NCI-H2196 (cell line): ENCODE measurements around the gene METTL1.

ENCODE experiments used
- DNase-seq: peaks from one replicate; lab custom pipeline; 2025; ENCODE audit not compliant: unreplicated experiment; lab: John Stamatoyannopoulos, UW

METTL1 gene

GRCh38 chr12:57738661-57739237 lies 33.2 kb downstream of the METTL1 start, which contains the start of gene AGAP2:
Gene AGAP2 (minus strand): TSS chr12:57738742. CDS start chr12:57738246, 496 bp downstream.
- DNase-seq, result peak; percentile 46

- no peak for DNase-seq
Measured at GRCh38 chr12:57737467-57738460, 34.1 kb downstream of the METTL1 start.

- no peak for DNase-seq
Measured at GRCh38 chr12:57736741-57737466, 35.0 kb downstream of the METTL1 start.

GRCh38 chr12:57735952-57736740 lies 35.8 kb downstream of the METTL1 start:
- peak; percentile 56 for DNase-seq

GRCh38 chr12:57735198-57735855 lies 36.6 kb downstream of the METTL1 start:
- DNase-seq, result peak; percentile 48

GRCh38 chr12:57734591-57734990 lies 37.3 kb downstream of the METTL1 start:
- DNase-seq, result no peak

GRCh38 chr12:57733928-57734327 lies 38.0 kb downstream of the METTL1 start:
- no peak for DNase-seq

- DNase-seq, result no peak
Measured at GRCh38 chr12:57732726-57733593, 38.9 kb downstream of the METTL1 start.

- no peak for DNase-seq
Measured at GRCh38 chr12:57732270-57732669, 39.6 kb downstream of the METTL1 start.

- DNase-seq, result no peak
Measured at GRCh38 chr12:57731411-57732080, 40.4 kb downstream of the METTL1 start.

- DNase-seq, result no peak
Measured at GRCh38 chr12:57730336-57731067, 41.4 kb downstream of the METTL1 start.

GRCh38 chr12:57729321-57729844 lies 42.5 kb downstream of the METTL1 start:
- no peak for DNase-seq

GRCh38 chr12:57727758-57728395 lies 44.0 kb downstream of the METTL1 start:
- no peak for DNase-seq

- DNase-seq, result peak; percentile 56
Measured at GRCh38 chr12:57726884-57727757, 44.8 kb downstream of the METTL1 start.

GRCh38 chr12:57726151-57726883 lies 45.6 kb downstream of the METTL1 start:
- peak; percentile 90 for DNase-seq

GRCh38 chr12:57725851-57726150 lies 46.1 kb downstream of the METTL1 start:
- no peak for DNase-seq
